Adrenal gland (tissue), 5 donors: ENCODE measurements around the gene FGD6.

ENCODE experiments used
- CTCF ChIP-seq, 6 experiments: fragments of 450-650 bp in 4 of 6; fragments of 200-600 bp in 2 of 6; sonication (generic) in 1 of 6; IDR thresholded peaks; 1 replicate in 5 of 6; 2 replicates in 1 of 6; pipeline versions ENCODE4 v1.5.1 to v1.8.0; 2016 to 2021; ENCODE audit warnings: antibody characterized with exemption in 6 of 6, mild to moderate bottlenecking in 2 of 6, moderate library complexity in 1 of 6
- POLR2A ChIP-seq, 2 donors: fragments of 450-650 bp; IDR thresholded peaks; one replicate each; pipeline ENCODE4 v1.6.1; 2017; ENCODE audit warnings: antibody characterized with exemption in 2 of 2, mild to moderate bottlenecking in 2 of 2, moderate library complexity in 1 of 2
- donor health status: DM: no; HTN: no; CAD: no.

GRCh38 chr12:95191060-95191696, 26.1 kb downstream of the FGD6 start:
- TF ChIP-seq CTCF (IDR thresholded peaks at IDR 0.05) (no peak), POLR2A (IDR thresholded peaks at IDR 0.05) (no peak)
